CD4-positive, alpha-beta T cell (primary cell): ENCODE results near the gene ZNF397. TPM values are rescaled to one million over a fixed set of nuclear protein-coding genes. Genes with fewer than 3 reads are reported as not detected.

Source experiments
- ATAC-seq: fragments of 200-7000 bp; cut with Tn5 transposase; one replicate; pipeline ENCODE4 v1.10.0; 2022; ENCODE audit warnings: mild to moderate bottlenecking; ENCODE audit not compliant: poor library complexity
- CTCF ChIA-PET: fragments of 350-600 bp; sonication (Branson Sonifier 250); formaldehyde crosslinking; loops from one replicate; lab custom pipeline; 2021; ENCODE audit warnings: antibody characterized with exemption, inconsistent platforms; lab: Charles Lee
- POLR2A ChIA-PET: fragments of 350-600 bp; sonication (Branson Sonifier 250); formaldehyde crosslinking; loops from one replicate; lab custom pipeline; 2021; ENCODE audit warnings: antibody characterized with exemption, inconsistent platforms; lab: Charles Lee
- DNase-seq, 14 experiments: peaks; one replicate each; pipeline ENCODE4 v3.0.0-alpha.2; 2013 to 2020; ENCODE audit warnings: mixed read lengths in 2 of 14
- H3K27ac ChIP-seq, 2 donors: one replicate each; pipeline versions ENCODE4 v1.5.1 to v1.7.0; 2013; ENCODE audit warnings: low read length in 2 of 2, low read depth in 1 of 2, mild to moderate bottlenecking in 1 of 2
- H3K27me3 ChIP-seq, 2 experiments: 1 replicate in 1 of 2; 2 replicates in 1 of 2; pipeline versions ENCODE4 v1.6.1 to v1.7.0; 2013; ENCODE audit warnings: low read length in 2 of 2, control low read depth in 1 of 2, mild to moderate bottlenecking in 1 of 2, moderate library complexity in 1 of 2; ENCODE audit not compliant: insufficient read depth in 2 of 2, control insufficient read depth in 1 of 2
- H3K36me3 ChIP-seq: one replicate; pipeline ENCODE4 v1.6.1; 2013; ENCODE audit warnings: low read length, control low read depth; ENCODE audit not compliant: insufficient read depth
- H3K4me1 ChIP-seq: one replicate; pipeline ENCODE4 v1.6.1; 2013; ENCODE audit warnings: low read length, control low read depth; ENCODE audit not compliant: insufficient read depth
- H3K4me3 ChIP-seq: one replicate; pipeline ENCODE4 v1.5.1; 2013; ENCODE audit warnings: mild to moderate bottlenecking, low read length, moderate library complexity
- H3K9me3 ChIP-seq, 2 experiments: 1 replicate in 1 of 2; 2 replicates in 1 of 2; pipeline versions ENCODE4 v1.6.1 to v1.7.0; 2013; ENCODE audit warnings: low read length in 2 of 2, mild to moderate bottlenecking in 2 of 2, control low read depth in 1 of 2, moderate library complexity in 1 of 2; ENCODE audit not compliant: control insufficient read depth in 1 of 2, insufficient read depth in 1 of 2
- H3K27ac Mint-ChIP-seq: one replicate; pipeline ENCODE4 v1.8.0; 2020; ENCODE audit warnings: mixed read lengths
- H3K27me3 Mint-ChIP-seq: one replicate; pipeline ENCODE4 v1.8.0; 2021; ENCODE audit warnings: mixed read lengths
- H3K36me3 Mint-ChIP-seq: one replicate; pipeline ENCODE4 v1.8.0; 2021; ENCODE audit warnings: low read depth, mixed read lengths
- H3K4me1 Mint-ChIP-seq: one replicate; pipeline ENCODE4 v1.8.0; 2021; ENCODE audit warnings: low read depth, mixed read lengths
- H3K4me3 Mint-ChIP-seq: one replicate; pipeline ENCODE4 v1.8.0; 2020; ENCODE audit warnings: mild to moderate bottlenecking, mixed read lengths
- H3K9me3 Mint-ChIP-seq: one replicate; pipeline ENCODE4 v1.8.0; 2020; ENCODE audit warnings: mixed read lengths
- CTCF ChIP-seq: fragments of 200-600 bp; IDR thresholded peaks from one replicate; pipeline ENCODE4 v1.8.0; 2022; ENCODE audit warnings: antibody characterized with exemption, mild to moderate bottlenecking
- intact Hi-C, 2 experiments: fragments of 100-400 bp; cut with DNase I in 1 of 2; cut with micrococcal nuclease in 1 of 2; formaldehyde crosslinking; loops; one replicate each; pipeline versions ENCODE4 v1.15.1 to v1.9.0; 2023 to 2025; cut with DNase I, micrococcal nuclease
- total RNA-seq, 174 experiments: library from RNA in 2 of 174; stranded (reverse) in 2 of 174; gene quantifications; one replicate each; pipeline ENCODE4 v1.2.3 and lab custom pipeline; 2021 to 2026

ZNF397 gene
- total RNA-seq, 2 experiments from 2014 or later: 7.6 to 10.0 TPM

GRCh38 chr18:35242426-35242825, 1.6 kb downstream of the ZNF397 start:
- ATAC-seq (no peak), DNase-seq (no peak)
- Mint-ChIP-seq H3K4me1 (peaks cover 41% of the 10 kb centered on the region), H3K4me3 (no peak overlapping the region), H3K27me3 (no peaks in the 10 kb centered on the region), H3K9me3 (no peaks in the 10 kb centered on the region), H3K27ac (peak overlapping the region; percentile 99), H3K36me3 (peaks cover 67% of the 10 kb centered on the region)
- ChIA-PET POLR2A (interaction anchor here (0.9 to 2.9 kb wide), 3 partner anchors 11 to 48 kb away, joined by 3 to 26 read pairs (median 10); partner anchors contain the start of gene ZSCAN30), CTCF (no interaction called here)
- no peaks in the 10 kb centered on the region for H3K27me3 ChIP-seq
- no peak overlapping the region for H3K27ac ChIP-seq
- intact Hi-C loops: loop anchor here in 1 of 2 experiments (2.0 to 10.0 kb wide), 3 partner anchors 46 to 1582 kb away; partner anchors contain the start of genes INO80C, KIAA1328 and TPGS2
- no peaks in the 10 kb centered on the region for H3K9me3 ChIP-seq
- no peak overlapping the region for H3K4me3 ChIP-seq
- TF ChIP-seq CTCF: no peak
- peaks cover 9% of the 10 kb centered on the region for H3K4me1 ChIP-seq
- peaks cover 49% of the 10 kb centered on the region for H3K36me3 ChIP-seq

- intact Hi-C loops: loop anchor here in 1 of 2 experiments (5.0 to 10.0 kb wide), 2 partner anchors 253 to 1580 kb away; partner anchors contain the start of genes INO80C, KIAA1328 and TPGS2
- ChIA-PET POLR2A (interaction anchor here (1.9 kb wide), 1 partner anchor 99 kb away, joined by 4 read pairs; the partner anchor contains the start of gene ZNF24), CTCF (interaction anchor here (1.7 to 1.8 kb wide), 2 partner anchors 20 to 45 kb away, joined by 4 read pairs; partner anchors contain the start of gene ZSCAN30)
- Histone ChIP-seq H3K4me3 (no peak overlapping the region), H3K36me3 (peaks cover 65% of the 10 kb centered on the region), H3K27ac (no peak overlapping the region), H3K27me3 (no peaks in the 10 kb centered on the region), H3K4me1 (peaks cover 9% of the 10 kb centered on the region), H3K9me3 (no peaks in the 10 kb centered on the region)
- Mint-ChIP-seq H3K36me3 (peaks cover 84% of the 10 kb centered on the region), H3K9me3 (no peaks in the 10 kb centered on the region), H3K4me1 (peaks cover 41% of the 10 kb centered on the region), H3K27me3 (no peaks in the 10 kb centered on the region), H3K27ac (peak overlapping the region; percentile 57), H3K4me3 (no peak overlapping the region)
- ATAC-seq (no peak), DNase-seq (no peak)
- TF ChIP-seq CTCF: no peak
Measured at GRCh38 chr18:35244671-35245070, 3.8 kb downstream of the ZNF397 start.

GRCh38 chr18:35245719-35246317, 5.0 kb downstream of the ZNF397 start:
- Histone ChIP-seq H3K9me3 (no peaks in the 10 kb centered on the region), H3K4me3 (no peak overlapping the region), H3K36me3 (peaks cover 70% of the 10 kb centered on the region), H3K27ac (no peak overlapping the region), H3K4me1 (peaks cover 5% of the 10 kb centered on the region), H3K27me3 (no peaks in the 10 kb centered on the region)
- H3K27ac Mint-ChIP-seq: no peak overlapping the region
- DNase-seq: no peak
- peaks cover 90% of the 10 kb centered on the region for H3K36me3 Mint-ChIP-seq
- H3K4me1 Mint-ChIP-seq: peaks cover 37% of the 10 kb centered on the region
- no peak for TF ChIP-seq CTCF
- no peaks in the 10 kb centered on the region for H3K9me3 Mint-ChIP-seq
- intact Hi-C loops: loop anchor here in 1 of 2 experiments (2.0 to 10.0 kb wide), 2 partner anchors 17 to 1579 kb away; partner anchors contain the start of genes KIAA1328 and TPGS2
- ATAC-seq: no peak
- no peak overlapping the region for H3K4me3 Mint-ChIP-seq
- ChIA-PET CTCF (interaction anchor here (1.0 kb wide), 1 partner anchor 141 kb away, joined by 5 read pairs; no protein-coding TSS in a partner anchor), POLR2A (interaction anchor here (1.6 to 1.9 kb wide), 2 partner anchors 21 to 98 kb away, joined by 4 to 7 read pairs; partner anchors contain the start of gene ZNF24)
- H3K27me3 Mint-ChIP-seq: no peaks in the 10 kb centered on the region
